ENCODE results near the gene WDR1. TPM values are rescaled to one million over a fixed set of nuclear protein-coding genes. Genes with fewer than 3 reads are reported as not detected.
A peak's percentile ranks its signal among the peaks of the same experiment; 100 is the strongest.

Gene WDR1
- total RNA-seq = 370 and 385 TPM in 2 replicates

- H3K4me3 ChIP-seq (ENCODE audit: low read depth, low read length) = peak within 1 kb of the TSS; percentile 83
- no peak for TF ChIP-seq CTCF (IDR thresholded peaks at IDR 0.05; ENCODE audit: insufficient read depth, low read length, poor library complexity, severe bottlenecking)
- DNase-seq (ENCODE audit: low read depth) = peak; percentile 78
- H3K36me3 ChIP-seq (ENCODE audit: control insufficient read depth, insufficient read depth, low read length) = peaks cover 2% of the 10 kb centered on the region
- no peaks in the 10 kb centered on the region for H3K27me3 ChIP-seq (ENCODE audit: control insufficient read depth, insufficient read depth, low read length)
Measured at GRCh38 chr4:10116569-10117358, at the start of gene WDR1. Gene WDR1 (minus strand): TSS chr4:10116799. CDS start chr4:10116666, 133 bp downstream.

- TF ChIP-seq CTCF (IDR thresholded peaks at IDR 0.05; ENCODE audit: insufficient read depth, low read length, poor library complexity, severe bottlenecking) = peak; percentile 60
- Histone ChIP-seq H3K27me3 (ENCODE audit: control insufficient read depth, insufficient read depth, low read length) (no peaks in the 10 kb centered on the region), H3K36me3 (ENCODE audit: control insufficient read depth, insufficient read depth, low read length) (no peaks in the 10 kb centered on the region), H3K4me3 (ENCODE audit: low read depth, low read length) (no peak overlapping the region)
- no peak for DNase-seq (ENCODE audit: low read depth)
Measured at GRCh38 chr4:10164877-10165283, 48.3 kb upstream of the WDR1 start.

- no peaks in the 10 kb centered on the region for H3K27me3 ChIP-seq (ENCODE audit: control insufficient read depth, insufficient read depth, low read length)
Measured at GRCh38 chr4:10163296-10163695, 46.7 kb upstream of the WDR1 start.

GRCh38 chr4:10162341-10163000 lies 45.9 kb upstream of the WDR1 start:
- Histone ChIP-seq H3K36me3 (ENCODE audit: control insufficient read depth, insufficient read depth, low read length) (no peaks in the 10 kb centered on the region), H3K4me3 (ENCODE audit: low read depth, low read length) (no peak overlapping the region), H3K27me3 (ENCODE audit: control insufficient read depth, insufficient read depth, low read length) (no peaks in the 10 kb centered on the region)
- no peak for TF ChIP-seq CTCF (IDR thresholded peaks at IDR 0.05; ENCODE audit: insufficient read depth, low read length, poor library complexity, severe bottlenecking)
- DNase-seq (ENCODE audit: low read depth) = no peak

More at GRCh38 chr4:10163296-10163695, 46.7 kb upstream of the WDR1 start:
- DNase-seq (ENCODE audit: low read depth) = no peak
- TF ChIP-seq CTCF (IDR thresholded peaks at IDR 0.05; ENCODE audit: insufficient read depth, low read length, poor library complexity, severe bottlenecking) = no peak
- Histone ChIP-seq H3K4me3 (ENCODE audit: low read depth, low read length) (no peak overlapping the region), H3K36me3 (ENCODE audit: control insufficient read depth, insufficient read depth, low read length) (no peaks in the 10 kb centered on the region)

GRCh38 chr4:10161840-10162239 lies 45.2 kb upstream of the WDR1 start:
- no peaks in the 10 kb centered on the region for H3K36me3 ChIP-seq (ENCODE audit: control insufficient read depth, insufficient read depth, low read length)
- DNase-seq (ENCODE audit: low read depth) = no peak
- H3K4me3 ChIP-seq (ENCODE audit: low read depth, low read length) = no peak overlapping the region
- no peak for TF ChIP-seq CTCF (IDR thresholded peaks at IDR 0.05; ENCODE audit: insufficient read depth, low read length, poor library complexity, severe bottlenecking)
- peaks cover 3% of the 10 kb centered on the region for H3K27me3 ChIP-seq (ENCODE audit: control insufficient read depth, insufficient read depth, low read length)

Measured in kidney epithelial cell (primary cell).